ENCODE measurements around the gene ADCY10.
"Not testable (repeated sequence)": the region's sequence is repeated elsewhere in the genome, so short reads cannot be mapped to it uniquely, and the experiment has no call there.

ADCY10 gene

GRCh38 chr1:167915569-167915968 is 1.6 kb upstream of the ADCY10 start:
- Mint-ChIP-seq H3K4me3 (no peak overlapping the region), H3K27me3 (ENCODE audit: low read depth) (no peaks in the 10 kb centered on the region), H3K27ac (no peak overlapping the region), H3K36me3 (ENCODE audit: low read depth) (peaks cover 14% of the 10 kb centered on the region), H3K9me3 (no peaks in the 10 kb centered on the region), H3K4me1 (ENCODE audit: low read depth) (no peaks in the 10 kb centered on the region)

DNA sequence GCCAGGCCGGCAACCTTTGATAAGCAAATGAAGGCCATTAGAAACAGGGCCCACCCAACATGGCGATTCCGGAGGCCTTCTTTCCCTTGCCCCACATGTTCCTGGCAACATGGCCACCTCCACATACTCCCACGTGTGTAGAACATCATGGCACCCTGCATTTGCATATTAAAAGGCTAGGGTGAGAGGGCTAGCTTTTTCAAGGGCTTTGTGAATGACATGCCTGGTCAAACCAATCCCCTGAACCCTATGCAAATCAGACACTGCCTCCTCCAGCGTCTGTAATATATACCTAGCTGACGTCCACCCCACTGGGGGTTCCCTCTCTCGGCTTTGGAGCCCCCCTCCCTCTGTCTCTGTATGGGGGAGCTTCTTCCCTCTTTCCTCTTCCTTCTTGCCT is 1.6 kb downstream of the ADCY10 start:
- Mint-ChIP-seq H3K4me1 (ENCODE audit: low read depth) (no peaks in the 10 kb centered on the region), H3K4me3 (no peak overlapping the region), H3K27me3 (ENCODE audit: low read depth) (peaks cover 11% of the 10 kb centered on the region), H3K36me3 (ENCODE audit: low read depth) (peaks cover 7% of the 10 kb centered on the region), H3K9me3 (peaks cover 6% of the 10 kb centered on the region), H3K27ac (no peak overlapping the region)

- peaks cover 11% of the 10 kb centered on the region for H3K27me3 Mint-ChIP-seq (ENCODE audit: low read depth)
- H3K9me3 Mint-ChIP-seq, result peaks cover 6% of the 10 kb centered on the region
- no peak overlapping the region for H3K4me3 Mint-ChIP-seq
- H3K27ac Mint-ChIP-seq, result no peak overlapping the region
- peaks cover 2% of the 10 kb centered on the region for H3K36me3 Mint-ChIP-seq (ENCODE audit: low read depth)
- H3K4me1 Mint-ChIP-seq (ENCODE audit: low read depth), result no peaks in the 10 kb centered on the region
Observed at GRCh38 chr1:167911413-167911812, 2.5 kb downstream of the ADCY10 start.

DNA sequence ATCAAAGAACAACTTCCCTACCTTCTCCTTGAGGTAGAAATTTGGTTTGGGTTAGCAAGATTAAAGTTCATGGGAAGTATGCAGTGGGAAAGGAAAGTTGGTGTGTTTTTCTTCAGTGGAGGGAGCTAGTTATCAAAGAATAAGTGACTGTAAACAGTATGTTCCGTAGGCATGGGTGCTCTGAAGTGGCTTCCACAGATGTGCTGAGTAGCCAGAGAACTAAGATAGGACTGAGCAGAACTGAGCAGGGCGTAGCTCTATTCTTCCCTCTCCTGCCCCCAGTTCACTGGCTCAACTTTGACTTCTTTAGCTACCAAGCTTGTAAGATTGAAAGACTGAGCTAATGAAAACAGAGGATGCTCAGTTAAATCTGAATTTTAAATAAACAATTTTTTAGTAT is 3.4 kb downstream of the ADCY10 start:
- Mint-ChIP-seq H3K9me3 (peaks cover 6% of the 10 kb centered on the region), H3K36me3 (ENCODE audit: low read depth) (no peaks in the 10 kb centered on the region), H3K4me3 (no peak overlapping the region), H3K4me1 (ENCODE audit: low read depth) (no peaks in the 10 kb centered on the region), H3K27ac (no peak overlapping the region), H3K27me3 (ENCODE audit: low read depth) (peaks cover 11% of the 10 kb centered on the region)

DNA sequence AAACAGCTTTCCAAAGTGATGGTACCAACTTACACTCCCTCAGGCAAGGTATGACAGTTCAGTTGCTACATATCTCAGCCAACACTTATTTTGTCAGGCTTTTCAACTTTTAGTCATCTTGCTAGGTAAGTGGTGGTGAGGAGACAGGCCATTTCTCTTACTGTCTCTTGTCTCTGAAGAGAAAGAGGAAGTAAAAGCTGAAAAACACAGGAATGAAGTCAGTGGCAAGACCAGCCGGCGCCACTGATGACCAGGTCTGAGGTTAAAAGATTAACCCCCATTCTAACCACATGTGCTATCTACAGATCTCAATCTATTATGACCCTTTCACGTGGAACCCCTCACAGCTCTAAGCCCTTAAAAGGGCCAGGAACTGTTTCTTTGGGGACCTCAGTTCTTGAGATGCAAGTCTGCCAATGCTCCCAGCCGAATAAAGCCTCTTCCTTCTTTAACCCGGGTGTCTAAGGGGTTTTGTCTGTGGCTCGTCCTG is 4.2 kb downstream of the ADCY10 start:
- H3K36me3 Mint-ChIP-seq (ENCODE audit: low read depth), result no peaks in the 10 kb centered on the region
- peaks cover 11% of the 10 kb centered on the region for H3K27me3 Mint-ChIP-seq (ENCODE audit: low read depth)
- no peak overlapping the region for H3K27ac Mint-ChIP-seq
- H3K9me3 Mint-ChIP-seq, result peaks cover 6% of the 10 kb centered on the region
- no peak overlapping the region for H3K4me3 Mint-ChIP-seq
- H3K4me1 Mint-ChIP-seq (ENCODE audit: low read depth), result no peaks in the 10 kb centered on the region

DNA sequence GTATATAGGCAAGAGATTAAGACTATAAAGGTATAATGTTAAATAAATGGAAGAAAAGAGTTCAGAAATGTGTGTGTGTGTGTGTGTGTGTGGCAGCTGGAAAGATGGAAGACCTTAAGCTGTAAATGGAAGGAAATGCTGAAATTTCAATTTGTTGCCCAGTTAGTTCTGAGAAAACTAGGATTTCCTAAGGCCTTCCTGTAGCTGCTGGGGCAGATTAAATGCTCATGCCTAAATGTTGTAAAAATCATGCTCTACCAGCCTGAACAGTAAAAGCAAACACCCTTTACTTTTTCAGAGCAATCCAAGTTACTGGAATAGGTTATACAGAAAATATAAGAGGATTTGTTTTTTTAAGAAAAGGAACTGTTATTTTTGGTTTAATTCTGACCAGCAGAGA is 8.3 kb downstream of the ADCY10 start:
- Mint-ChIP-seq H3K4me3 (no peak overlapping the region), H3K36me3 (ENCODE audit: low read depth) (no peaks in the 10 kb centered on the region), H3K27ac (no peak overlapping the region)

DNA sequence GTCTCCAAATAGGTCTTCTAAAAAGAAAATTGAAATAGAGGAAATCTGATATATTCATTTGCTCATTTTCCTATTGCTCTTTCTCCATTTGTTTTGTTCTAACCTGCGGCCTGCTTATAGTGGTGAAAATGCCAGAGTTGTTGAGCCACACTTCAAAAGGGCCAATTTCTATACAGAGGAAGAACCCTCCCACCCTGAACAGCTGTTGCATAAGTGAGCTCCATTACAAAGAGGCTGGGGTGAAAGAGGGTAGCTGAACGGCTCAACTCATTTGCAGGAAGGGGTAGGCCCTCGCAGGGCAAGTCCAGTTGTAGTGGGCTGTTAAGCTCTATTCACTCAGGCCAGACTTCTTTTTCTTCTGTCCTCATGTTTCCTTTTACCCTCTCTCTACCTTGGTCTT is 8.8 kb downstream of the ADCY10 start:
- peaks cover 8% of the 10 kb centered on the region for H3K27me3 Mint-ChIP-seq (ENCODE audit: low read depth)
- H3K4me3 Mint-ChIP-seq, result no peak overlapping the region
- no peaks in the 10 kb centered on the region for H3K36me3 Mint-ChIP-seq (ENCODE audit: low read depth)
- H3K9me3 Mint-ChIP-seq, result peaks cover 3% of the 10 kb centered on the region
- no peak overlapping the region for H3K27ac Mint-ChIP-seq
- no peaks in the 10 kb centered on the region for H3K4me1 Mint-ChIP-seq (ENCODE audit: low read depth)

More for the DNA sequence above, 8.3 kb downstream of the ADCY10 start:
- Mint-ChIP-seq H3K27me3 (ENCODE audit: low read depth) (peaks cover 11% of the 10 kb centered on the region), H3K9me3 (peaks cover 6% of the 10 kb centered on the region), H3K4me1 (ENCODE audit: low read depth) (no peaks in the 10 kb centered on the region)

GRCh38 chr1:167904652-167905130 is 9.2 kb downstream of the ADCY10 start:
- H3K36me3 Mint-ChIP-seq (ENCODE audit: low read depth), result no peaks in the 10 kb centered on the region
- no peaks in the 10 kb centered on the region for H3K9me3 Mint-ChIP-seq
- H3K27ac Mint-ChIP-seq, result no peak overlapping the region
- H3K4me1 Mint-ChIP-seq (ENCODE audit: low read depth), result no peaks in the 10 kb centered on the region
- no peak overlapping the region for H3K4me3 Mint-ChIP-seq
- H3K27me3 Mint-ChIP-seq (ENCODE audit: low read depth), result peaks cover 5% of the 10 kb centered on the region

DNA sequence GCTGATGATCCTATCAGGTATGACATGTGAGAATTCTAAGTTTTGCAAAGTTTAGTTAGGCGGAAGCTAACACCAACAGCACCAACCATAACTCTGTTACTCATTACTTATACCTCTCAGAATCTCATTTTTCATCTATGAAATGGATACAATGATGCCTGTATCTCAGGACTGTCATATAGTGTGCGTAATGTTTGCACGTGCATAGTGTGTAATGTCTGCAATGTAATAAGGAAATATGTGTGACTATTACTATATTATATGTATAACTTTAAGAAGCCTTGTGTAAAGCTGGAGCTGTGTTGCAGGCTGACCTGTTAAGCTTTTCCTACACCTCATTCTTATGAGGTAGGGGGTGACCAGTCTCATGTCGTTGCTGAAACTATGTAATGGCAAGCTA is 13.0 kb downstream of the ADCY10 start:
- no peaks in the 10 kb centered on the region for H3K36me3 Mint-ChIP-seq (ENCODE audit: low read depth)
- no peaks in the 10 kb centered on the region for H3K4me1 Mint-ChIP-seq (ENCODE audit: low read depth)
- no peaks in the 10 kb centered on the region for H3K9me3 Mint-ChIP-seq
- H3K4me3 Mint-ChIP-seq, result no peak overlapping the region
- no peaks in the 10 kb centered on the region for H3K27me3 Mint-ChIP-seq (ENCODE audit: low read depth)
- H3K27ac Mint-ChIP-seq, result no peak overlapping the region

GRCh38 chr1:167899253-167899681 is 14.7 kb downstream of the ADCY10 start:
- Mint-ChIP-seq H3K27me3 (ENCODE audit: low read depth) (no peaks in the 10 kb centered on the region), H3K27ac (no peak overlapping the region), H3K36me3 (ENCODE audit: low read depth) (no peaks in the 10 kb centered on the region), H3K4me3 (no peak overlapping the region), H3K9me3 (no peaks in the 10 kb centered on the region), H3K4me1 (ENCODE audit: low read depth) (no peaks in the 10 kb centered on the region)

DNA sequence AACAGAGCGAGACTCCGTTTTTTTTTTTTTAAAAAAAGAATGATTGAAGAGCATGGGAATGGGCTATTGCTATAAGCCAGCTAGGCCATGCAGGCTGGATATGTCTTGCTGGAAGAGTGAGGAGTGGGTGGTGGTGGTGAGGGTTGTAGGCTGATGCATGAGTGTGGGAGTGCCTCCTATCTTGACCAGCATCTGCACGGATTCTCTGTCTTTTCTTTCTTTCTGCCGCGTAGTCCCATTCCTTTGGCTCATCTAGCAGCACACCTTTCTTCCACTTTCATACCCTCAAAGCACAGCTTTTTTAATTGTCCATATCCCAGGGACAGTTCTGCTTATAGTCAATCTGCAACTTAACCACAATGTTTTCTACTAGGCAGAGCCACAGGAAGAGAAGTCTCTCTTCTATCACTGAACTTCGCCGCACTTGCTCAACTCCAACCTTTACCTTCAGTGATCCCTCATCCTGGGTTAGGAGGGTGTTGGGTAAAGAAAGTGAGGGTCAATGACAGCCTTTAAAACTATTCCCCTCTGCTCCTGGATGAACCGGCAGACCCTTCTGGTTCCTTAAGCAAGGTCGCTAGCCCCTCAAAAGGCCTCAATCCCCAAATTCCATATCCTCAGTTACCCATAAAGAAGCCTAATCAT is 15.2 kb downstream of the ADCY10 start:
- Mint-ChIP-seq H3K9me3 (no peaks in the 10 kb centered on the region), H3K27ac (no peak overlapping the region), H3K4me1 (ENCODE audit: low read depth) (no peaks in the 10 kb centered on the region), H3K36me3 (ENCODE audit: low read depth) (no peaks in the 10 kb centered on the region), H3K4me3 (no peak overlapping the region), H3K27me3 (ENCODE audit: low read depth) (no peaks in the 10 kb centered on the region)

- H3K27ac Mint-ChIP-seq, result no peak overlapping the region
- H3K9me3 Mint-ChIP-seq, result no peaks in the 10 kb centered on the region
- H3K36me3 Mint-ChIP-seq (ENCODE audit: low read depth), result no peaks in the 10 kb centered on the region
- no peaks in the 10 kb centered on the region for H3K4me1 Mint-ChIP-seq (ENCODE audit: low read depth)
- H3K4me3 Mint-ChIP-seq, result no peak overlapping the region
- no peaks in the 10 kb centered on the region for H3K27me3 Mint-ChIP-seq (ENCODE audit: low read depth)
Observed at GRCh38 chr1:167893798-167894197, 20.1 kb downstream of the ADCY10 start.

DNA sequence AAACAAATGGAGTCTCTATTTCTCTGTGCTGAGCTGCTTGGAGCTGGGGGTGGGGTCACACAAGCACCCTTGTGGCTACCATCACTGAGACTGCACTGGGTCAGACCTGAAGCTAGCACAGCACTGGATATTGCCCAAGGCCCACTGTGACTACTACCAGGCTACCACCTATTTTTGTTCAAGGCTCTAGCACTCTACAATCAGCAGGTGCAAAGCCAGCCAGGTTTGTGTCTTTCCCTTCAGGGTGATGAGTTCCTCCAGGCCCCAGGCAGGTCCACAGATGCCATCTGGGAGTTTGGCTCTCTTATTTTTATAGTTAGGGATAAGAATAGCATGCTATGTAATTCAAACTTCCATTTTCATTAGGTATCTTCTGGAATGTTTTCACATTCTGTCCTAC is 23.5 kb downstream of the ADCY10 start:
- H3K36me3 Mint-ChIP-seq (ENCODE audit: low read depth), result no peaks in the 10 kb centered on the region
- peaks cover 14% of the 10 kb centered on the region for H3K9me3 Mint-ChIP-seq
- H3K4me1 Mint-ChIP-seq (ENCODE audit: low read depth), result no peaks in the 10 kb centered on the region
- H3K4me3 Mint-ChIP-seq, result no peak overlapping the region
- no peak overlapping the region for H3K27ac Mint-ChIP-seq
- H3K27me3 Mint-ChIP-seq (ENCODE audit: low read depth), result no peaks in the 10 kb centered on the region

- not testable (repeated sequence) for H3K4me3 Mint-ChIP-seq; H3K36me3 Mint-ChIP-seq (ENCODE audit: low read depth); H3K27me3 Mint-ChIP-seq (ENCODE audit: low read depth); H3K27ac Mint-ChIP-seq; H3K4me1 Mint-ChIP-seq (ENCODE audit: low read depth)
- peaks cover 19% of the 10 kb centered on the region for H3K9me3 Mint-ChIP-seq
Observed at GRCh38 chr1:167887187-167887586, 26.7 kb downstream of the ADCY10 start.

GRCh38 chr1:167882376-167882775 is 31.6 kb downstream of the ADCY10 start:
- H3K4me3 Mint-ChIP-seq, result no peak overlapping the region
- no peaks in the 10 kb centered on the region for H3K36me3 Mint-ChIP-seq (ENCODE audit: low read depth)
- peaks cover 5% of the 10 kb centered on the region for H3K27me3 Mint-ChIP-seq (ENCODE audit: low read depth)
- H3K27ac Mint-ChIP-seq, result no peak overlapping the region
- H3K4me1 Mint-ChIP-seq (ENCODE audit: low read depth), result no peaks in the 10 kb centered on the region
- peaks cover 14% of the 10 kb centered on the region for H3K9me3 Mint-ChIP-seq
